HG02981 (cell line): ENCODE results near the gene RASD2.

ENCODE experiments used
- ATAC-seq: cut with Tn5 transposase; IDR thresholded peaks from one replicate; pipeline ENCODE4 v1.9.1; 2021; ENCODE audit warnings: mild to moderate bottlenecking, moderate library complexity; ENCODE audit not compliant: unreplicated experiment

Gene RASD2

DNA sequence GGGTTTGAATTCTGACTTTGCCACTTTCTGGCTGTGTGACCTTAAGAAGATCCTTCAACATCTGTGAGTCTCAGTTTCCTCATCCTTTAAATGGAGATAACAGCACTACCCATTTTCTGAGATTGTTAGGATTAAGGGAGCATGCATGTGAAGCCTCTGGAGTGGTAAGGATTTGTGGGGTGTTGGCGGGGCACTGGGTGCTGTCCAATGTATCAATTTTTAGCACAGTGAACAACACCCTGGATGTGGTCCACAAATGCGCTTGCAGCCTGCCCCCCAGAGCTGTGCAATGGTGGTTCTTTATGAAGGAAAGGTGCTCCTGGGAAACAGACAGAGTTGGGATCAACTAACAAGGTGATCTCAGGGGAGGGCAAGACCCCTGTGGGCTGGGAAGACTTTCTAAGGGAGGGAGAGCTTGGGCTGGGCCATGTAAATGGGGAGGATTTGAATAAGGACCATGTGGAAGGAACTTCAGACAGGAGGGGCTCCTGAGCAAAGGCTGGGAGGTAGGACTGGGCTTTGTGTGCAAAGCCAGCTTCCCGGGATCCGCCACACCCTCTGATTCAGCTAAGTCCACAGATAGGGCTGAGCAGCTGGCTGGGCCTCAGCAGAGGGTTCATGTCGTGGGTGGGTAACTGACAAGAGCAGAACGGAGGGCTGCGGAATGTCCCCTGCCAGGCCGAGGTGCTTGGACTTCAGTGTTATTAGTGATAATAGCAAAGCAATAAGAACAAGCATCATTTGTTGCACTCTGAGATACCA is 22.7 kb upstream of the RASD2 start:
- ATAC-seq = no peak

DNA sequence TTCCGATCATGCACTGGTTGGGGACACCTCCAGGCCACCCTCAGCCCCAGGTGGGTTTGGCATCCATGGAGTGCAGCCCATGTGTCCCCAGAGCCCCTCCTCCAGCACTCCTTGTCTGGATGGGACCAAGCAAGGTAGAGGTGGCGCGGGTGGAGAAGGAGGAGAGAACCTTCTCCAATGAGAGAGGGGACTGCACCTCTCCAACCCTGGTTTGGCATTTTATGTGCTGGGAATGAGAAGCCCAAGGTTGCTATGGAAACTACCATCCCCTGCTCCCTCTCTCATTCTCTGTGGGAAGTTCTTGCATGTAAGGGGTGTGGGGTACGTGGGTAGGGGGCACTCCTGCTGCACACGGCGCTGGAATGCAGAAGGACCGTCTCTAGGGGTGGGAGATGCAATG is 21.8 kb upstream of the RASD2 start:
- ATAC-seq = no peak

DNA sequence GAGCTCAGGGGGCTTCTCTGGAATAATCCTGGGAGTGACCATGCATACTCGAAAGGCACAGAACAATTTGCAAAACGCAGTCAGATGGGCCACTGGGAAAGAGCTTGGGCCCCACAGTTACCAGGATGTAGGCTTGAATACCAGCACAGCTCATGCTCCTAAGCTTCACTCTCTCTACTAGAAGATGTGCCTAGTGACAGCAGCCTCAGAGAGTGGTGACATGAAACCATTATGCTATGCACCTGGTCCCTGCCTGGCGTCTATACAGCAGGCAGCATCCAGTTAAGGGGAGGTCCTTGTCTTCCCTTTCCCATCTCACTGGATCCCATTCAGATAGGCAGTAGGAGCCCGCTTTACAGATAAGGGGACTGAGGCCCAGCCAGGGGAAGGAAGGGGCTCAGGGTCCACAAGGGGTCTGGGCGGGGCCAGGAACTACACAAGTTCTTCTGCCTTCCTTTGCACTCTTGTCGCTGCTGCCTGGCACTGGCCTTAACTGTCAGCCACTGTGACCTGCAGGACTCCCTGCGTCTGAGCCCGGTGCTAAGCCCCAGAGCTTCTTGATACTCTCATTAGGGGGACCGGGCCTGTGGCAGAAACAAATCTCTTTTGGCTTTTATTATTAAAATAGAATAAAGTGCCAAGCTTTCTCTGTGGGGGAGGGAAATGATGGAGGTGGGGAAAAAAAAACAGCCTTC is 21.2 kb upstream of the RASD2 start:
- ATAC-seq = no peak

DNA sequence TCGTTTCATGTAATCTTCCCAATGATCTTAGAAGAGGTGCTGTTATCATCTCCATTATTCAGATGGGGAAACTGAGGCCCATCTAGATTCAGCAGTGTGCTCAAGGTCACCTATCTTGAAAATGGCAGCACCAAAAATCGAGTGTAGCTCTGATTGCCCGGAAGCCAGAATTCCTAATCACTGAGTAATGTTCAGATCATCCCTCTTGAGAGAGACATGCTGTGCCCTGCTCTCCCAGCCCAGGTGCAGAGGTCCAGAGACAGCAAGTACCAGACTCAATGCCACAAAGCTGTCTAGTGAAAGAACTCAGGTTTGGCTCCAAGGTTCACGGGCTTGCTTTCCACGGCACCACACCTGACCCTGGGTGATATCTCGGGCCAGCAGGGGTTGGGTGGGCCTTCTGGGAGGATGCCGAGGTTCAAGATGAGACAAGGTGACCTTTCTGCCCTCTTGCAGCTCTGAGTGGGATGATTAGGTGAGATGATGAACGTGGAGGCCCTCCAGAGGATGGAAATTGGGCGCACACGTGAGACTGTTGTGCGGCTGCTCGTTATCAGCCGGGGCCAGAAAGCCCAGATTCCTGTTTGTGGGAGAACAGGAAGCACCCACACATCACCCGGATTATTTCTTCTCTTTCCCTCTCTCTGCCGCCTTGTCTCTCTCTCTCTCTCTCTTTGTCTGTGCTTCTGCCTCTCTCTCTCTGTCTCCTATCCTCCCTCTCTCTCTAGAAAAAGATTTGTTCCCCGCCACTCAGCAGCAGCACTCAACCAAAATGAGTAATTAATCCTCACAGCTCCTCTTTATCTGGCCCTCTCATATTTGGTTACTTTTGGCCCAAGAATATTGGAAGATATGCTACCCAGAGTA is 19.0 kb upstream of the RASD2 start:
- no peak for ATAC-seq

DNA sequence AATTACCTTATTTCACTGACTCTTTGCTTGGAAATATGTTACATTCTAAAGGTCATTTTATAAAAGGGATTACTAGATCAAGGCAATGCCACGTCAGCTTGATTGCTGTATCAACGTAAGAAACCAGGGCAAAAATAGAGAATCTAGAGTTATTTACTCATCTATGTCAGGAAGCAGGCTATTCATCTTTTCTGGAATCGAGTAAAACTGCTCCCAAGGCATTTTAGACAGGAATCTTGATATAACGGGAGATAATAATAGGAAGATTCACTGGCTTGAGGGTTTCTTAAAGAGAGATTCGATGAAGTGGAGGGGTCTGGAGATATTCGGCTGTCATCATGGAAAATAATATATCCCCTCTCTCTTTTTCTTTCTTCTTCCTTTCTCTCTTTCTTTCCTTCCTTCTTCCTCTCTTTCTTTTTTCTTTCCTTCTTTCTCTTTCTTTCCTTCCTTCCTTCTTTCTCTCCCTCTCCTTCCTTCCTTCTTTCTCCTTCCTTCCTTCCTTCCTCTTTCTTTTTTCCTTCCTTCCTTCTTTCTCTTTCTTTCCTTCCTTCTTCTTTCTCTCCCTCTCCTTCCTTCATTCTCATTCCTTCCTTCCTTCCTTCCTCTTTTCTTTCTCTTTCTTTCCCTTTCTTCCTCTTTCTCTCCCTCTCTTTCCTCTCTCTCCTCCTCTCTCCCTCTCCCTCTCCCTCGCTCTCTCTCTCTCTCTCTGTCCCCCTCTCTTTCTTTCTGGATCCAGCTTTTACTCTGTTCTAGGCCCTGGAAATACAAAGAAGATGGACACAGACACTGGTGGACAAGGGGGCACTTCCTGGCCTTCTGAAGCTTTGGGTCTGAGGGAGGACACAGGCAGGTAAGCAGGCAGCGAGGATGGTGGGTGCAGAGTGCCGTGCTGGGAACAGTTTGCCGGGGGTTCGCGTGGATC is 18.1 kb upstream of the RASD2 start:
- ATAC-seq = no peak

DNA sequence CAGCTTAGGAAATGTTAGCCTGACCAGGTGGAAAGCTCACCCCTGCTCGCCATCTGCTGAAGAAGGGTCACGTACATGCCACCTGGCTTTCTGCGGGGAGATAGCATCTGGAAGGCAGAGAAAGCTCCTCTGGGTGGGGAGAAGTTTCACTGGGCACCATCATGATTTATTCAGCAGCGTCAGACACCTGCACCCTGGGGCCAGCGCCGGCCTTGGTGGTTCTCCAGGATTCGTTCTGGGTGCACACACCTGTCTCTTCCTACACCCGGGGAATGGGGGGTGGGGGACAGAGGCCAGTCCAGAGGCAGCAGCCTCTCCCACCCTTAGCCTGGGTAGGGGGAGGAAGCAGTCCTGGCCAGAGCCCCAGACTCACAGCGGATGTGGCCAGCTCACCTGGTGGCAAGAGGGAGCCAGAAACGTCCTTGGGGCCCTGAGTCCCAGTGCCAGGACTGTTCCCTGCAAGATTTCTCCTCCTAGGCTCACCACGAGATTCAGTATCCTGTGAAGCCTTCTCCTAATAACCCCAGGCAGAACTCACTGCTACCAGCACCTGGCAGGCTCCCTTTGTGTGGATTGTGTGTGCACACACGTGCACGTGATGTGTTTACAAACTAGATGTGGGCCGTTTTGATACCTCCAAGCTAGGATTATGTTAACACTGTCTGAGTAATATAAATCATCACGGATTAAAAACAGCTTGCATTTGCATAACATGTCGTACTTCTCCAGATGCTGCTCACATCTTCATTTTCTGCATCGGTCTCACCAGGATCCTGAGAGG is 17.3 kb upstream of the RASD2 start:
- ATAC-seq = no peak

DNA sequence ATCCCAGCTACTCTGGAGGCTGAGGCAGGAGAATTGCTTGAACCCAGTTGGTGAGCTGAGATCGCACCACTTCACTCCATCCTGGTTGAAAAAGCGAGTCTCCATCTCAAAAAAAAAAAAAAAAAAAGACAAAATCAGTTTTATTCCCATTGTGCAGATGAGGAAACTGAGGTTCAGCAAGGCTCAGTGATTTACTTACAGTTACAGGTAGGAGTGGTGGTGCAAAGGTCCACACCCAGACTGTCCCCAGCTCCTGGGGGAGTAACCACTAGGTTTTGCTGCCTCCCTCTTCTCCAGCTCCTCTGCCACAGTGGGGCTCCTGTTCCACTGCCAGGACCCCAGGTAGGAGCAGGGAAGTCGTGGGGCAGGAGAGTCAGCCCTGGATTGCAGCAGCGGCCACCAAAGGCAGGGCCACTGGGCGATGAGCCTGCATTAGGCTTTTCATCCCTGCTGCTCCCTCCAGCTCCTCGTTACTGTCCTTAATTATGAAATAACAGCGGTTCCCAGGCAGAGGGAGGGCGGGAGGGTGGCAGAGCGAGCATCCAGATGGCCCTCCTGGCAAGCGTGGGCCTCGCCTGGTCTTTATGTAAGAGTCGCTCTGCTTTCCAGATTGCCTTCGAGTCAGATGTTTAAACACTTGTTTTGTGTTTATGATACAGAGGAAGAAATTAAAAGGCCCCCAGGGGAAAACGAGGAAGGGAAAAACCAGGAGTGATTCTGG is 15.5 kb upstream of the RASD2 start:
- no peak for ATAC-seq

DNA sequence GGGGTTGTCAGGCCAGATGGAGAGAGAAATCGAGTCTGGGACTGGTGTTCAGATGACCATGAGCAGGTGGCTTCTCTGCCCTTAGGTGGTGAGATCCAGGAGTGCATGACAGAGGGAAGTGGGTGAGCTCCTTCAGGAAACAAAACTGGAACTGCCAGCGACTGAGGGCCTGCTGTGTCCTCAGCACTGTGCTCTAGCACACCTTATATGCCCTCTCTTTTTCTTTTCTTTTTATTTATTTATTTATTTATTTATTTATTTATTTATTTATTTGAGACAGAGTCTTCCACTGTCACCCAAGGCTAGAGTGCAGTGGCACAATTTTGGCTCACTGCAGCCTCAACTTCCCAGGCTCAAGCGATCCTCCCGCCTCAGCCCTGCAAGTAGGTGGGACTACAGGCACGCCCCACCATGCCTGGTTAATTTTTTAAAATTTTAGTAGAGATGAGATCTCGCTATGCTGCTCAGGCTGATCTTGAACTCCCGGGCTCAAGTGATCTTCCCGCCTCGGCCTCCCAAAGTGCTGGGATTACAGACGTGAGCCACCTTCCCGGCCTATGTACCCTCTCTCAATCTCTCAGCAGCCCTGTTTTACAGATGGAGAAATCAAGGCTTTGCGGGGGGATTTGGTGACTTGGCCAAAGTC is 14.8 kb upstream of the RASD2 start:
- ATAC-seq = no peak

DNA sequence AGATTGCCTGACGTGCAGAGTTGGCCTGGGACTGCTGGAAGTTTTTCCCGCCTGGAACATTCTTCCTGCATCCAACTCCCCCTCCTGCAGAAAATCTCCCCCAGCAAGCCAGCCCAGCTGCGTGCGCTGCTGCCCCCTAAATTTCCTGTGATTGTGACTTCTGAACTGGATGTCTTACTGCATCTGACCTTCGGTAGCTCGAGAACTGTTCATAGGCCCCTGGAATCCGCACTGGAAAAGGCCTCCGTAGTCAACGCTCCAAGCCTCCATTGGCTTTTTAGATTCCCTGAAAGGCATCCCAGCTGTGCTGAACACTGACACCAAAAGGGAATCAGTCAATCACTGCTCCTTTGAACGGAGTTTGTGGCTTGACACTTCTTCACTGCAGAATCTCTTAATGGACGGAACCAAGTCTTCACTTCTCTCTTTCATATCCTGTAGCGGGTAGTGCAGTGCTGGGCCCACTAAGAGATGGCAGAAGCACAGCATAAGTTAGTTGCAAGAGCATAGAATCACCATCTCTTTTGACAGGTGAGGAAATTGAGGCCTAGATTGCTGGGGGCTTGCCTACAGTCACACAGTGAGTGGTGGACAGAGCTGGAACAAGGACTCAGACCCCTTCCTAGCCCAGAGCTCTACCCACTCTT is 14.2 kb upstream of the RASD2 start:
- ATAC-seq = no peak

DNA sequence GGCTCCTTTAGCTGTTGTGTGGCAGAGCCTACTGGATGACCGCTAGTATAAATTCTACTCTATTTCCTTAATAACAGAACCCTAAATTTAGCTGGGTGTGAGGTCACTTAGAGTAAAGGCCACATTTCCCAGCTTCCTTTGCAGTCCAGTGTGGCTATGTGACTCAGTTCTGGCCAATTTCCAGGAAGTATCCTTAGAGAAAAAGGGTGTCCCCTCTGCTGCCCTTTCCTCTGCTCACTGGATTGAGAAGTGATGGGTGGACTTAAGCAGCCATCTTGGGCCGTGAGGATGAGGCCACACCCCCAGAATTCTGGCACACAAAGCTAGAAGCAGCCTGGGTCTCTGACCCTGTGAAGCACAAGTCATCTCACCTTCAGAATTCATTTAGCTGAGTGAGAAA is 11.7 kb upstream of the RASD2 start:
- ATAC-seq = no peak

DNA sequence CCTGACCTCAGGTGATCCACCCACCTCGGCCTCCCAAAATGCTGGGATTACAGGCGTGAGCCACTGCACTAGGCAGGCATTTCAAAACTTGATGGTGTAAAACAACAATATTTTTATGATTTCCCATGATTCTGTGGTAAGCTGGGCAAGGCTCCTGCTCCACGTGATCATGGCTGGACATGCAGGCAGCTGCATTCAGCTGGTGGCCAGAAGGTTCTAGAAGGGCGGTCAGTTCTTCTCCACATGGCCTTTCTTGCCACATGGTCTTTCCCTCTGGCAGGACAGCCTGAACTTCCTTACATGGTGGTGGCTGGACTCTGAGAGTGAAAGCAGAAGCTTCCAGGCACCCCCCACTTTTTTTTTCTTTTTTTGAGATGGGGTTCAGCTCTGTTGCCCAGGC is 9.9 kb upstream of the RASD2 start:
- ATAC-seq = no peak

DNA sequence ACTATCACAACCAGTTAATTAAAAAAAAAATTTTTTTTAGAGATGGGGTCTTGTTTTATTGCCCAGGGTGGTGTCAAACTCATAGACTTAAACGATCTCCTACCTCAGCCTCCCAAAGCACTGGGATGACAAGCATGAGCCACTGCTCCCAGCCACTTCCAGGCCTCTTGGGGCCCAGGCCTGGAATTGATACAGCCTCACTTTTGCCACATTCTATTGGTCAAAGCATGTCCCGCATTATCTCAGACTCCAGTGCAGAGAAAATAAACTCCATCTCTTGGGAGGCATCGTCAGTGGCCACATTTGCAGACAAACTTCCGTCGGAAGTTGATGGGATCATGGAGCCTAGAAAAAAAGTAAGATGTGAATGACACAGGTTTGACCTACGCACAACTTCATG is 9.4 kb upstream of the RASD2 start:
- no peak for ATAC-seq

DNA sequence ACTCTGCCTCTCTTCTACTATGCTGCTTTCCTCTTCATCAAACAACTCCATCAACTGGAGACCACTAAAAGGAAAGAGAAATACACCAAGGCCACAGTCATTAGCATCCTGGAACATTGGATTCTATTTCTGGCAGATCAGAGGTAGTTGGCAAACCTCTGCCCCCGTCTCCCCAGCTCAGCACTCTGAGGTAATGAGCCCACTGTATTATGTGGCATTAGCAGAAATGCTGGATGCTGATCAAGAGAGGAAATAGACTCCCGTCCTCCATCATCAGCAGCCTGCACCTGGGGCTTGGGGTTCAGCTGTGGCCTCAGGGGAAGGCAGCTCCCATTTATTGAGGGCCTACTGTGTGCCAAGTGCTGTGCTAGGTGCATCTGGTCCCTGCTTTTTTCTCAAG is 9.0 kb upstream of the RASD2 start:
- ATAC-seq = no peak

DNA sequence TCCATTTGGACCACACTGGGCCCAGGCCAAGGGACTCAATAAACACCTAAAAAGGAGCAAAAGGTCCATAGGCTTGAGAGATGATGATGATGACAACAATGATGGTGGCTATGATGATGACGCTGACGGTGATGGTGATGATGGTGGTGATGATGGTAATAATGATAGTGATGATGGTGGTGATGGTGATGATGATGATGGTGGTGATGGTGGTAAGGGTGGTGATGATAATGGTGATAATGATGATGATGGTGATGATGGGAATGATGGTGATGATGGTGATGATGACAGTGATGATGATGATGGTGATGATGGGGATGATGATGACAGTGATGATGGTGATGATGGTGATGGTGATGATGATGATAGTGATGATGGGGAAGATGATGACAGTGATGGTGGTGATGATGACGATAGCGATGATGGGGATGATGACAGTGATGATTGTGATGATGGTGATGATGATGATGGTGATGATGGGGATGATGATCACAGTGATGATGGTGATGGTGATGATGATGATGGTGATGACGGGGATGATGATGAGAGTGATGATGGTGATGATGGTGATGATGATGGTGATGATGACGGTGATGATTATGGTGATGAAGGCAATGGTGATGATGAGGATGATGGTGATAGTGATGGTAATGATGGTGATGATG is 7.1 kb upstream of the RASD2 start:
- ATAC-seq = no peak

DNA sequence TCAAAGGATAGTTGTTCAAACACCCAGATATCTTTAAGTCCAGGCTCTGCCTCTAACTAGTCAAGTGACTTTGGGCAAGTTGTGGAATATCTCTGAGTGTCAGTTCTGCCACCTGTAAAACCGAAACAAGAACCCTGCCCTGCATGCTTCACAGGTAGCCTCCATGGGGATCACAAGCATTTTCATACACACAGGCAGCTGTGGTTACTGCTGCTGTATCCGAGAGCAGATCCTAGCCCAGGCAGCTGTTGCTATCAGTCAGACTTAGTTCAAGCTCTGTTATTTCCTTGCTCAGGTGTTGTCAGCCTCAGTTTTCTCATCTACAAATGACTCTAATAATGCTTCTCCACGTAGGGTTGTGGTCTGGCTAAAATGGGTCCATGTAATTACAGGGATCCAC is 6.5 kb upstream of the RASD2 start:
- no peak for ATAC-seq

DNA sequence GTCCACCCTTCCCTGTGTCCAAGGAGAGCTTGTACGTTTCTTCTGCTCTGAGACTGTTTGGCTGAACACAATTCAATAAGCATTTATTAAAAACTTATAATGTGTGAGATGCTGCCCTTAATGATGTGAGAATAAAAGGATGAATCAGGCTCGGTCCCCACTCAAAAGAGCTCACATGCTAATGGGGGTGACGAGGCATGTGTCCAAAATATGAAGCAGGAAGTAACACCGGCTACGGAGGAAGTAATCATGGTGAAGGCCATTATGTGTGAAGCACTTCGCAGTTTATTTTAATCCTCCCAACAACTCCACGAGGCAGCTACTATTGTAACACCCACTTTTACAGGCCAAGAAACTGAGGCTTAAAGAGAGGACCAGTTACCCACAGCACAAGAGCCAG is 3.4 kb upstream of the RASD2 start:
- ATAC-seq = no peak

DNA sequence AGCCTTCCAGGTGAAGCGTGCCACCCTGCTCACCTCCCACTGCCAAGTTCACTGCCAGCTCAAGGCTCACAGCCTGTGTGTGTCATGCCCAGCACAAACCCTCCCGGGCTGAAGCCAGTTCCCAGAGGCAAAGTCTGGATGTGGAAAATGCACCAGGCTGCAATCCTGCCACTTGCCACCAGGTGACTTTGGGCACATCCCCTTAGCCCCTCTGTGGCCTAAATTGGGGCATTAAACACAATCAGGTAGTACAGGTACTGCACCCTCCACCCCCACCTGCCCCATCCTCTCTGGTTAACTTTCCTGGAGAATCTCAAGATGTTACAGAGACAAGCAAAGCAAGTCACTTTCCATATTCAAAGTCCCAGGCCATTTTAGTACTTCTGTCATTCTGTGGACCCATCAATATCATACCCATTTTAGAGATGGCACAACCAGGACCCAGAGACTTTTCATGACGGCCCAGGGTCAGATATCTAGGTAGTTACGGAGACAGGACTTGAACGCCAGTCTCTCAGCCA is 1.8 kb upstream of the RASD2 start:
- no peak for ATAC-seq

DNA sequence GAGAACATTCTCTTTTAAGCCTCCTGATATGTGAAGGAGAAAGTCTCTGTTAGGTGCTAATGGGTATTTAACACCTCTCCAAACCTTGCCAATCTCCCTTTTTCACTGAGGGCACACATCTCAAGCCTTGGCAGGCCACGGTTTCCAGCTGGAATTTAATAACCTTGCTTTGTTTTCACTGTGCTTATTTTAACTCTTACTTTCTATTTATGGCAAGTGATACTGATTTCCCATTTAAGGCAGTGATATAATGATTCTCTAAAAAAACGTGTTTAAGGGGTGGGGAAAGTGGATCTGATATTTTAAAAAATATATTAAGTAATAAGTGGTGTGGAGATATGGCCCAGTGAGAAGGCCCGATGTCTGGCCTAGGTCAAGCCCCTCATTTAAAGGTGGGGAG is 1.1 kb upstream of the RASD2 start:
- ATAC-seq = no peak
